Middle frontal gyrus (tissue), 1 donor: Measurements from ENCODE around the gene CD207.
"Not testable (repeated sequence)": the region's sequence is repeated elsewhere in the genome, so short reads cannot be mapped to it uniquely, and the experiment has no call there.

Source experiments
- DNase-seq: peaks from one replicate; pipeline ENCODE4 v3.0.0-alpha.2; 2015; ENCODE audit warnings: low spot score; ENCODE audit errors: extremely low spot score

CD207 gene

GRCh38 chr2:70829916-70830315 is 5.7 kb downstream of the CD207 start:
- DNase-seq, result no peak

- no peak for DNase-seq
Observed at GRCh38 chr2:70828914-70829824, 6.4 kb downstream of the CD207 start.

- no peak for DNase-seq
Observed at GRCh38 chr2:70828115-70828514, 7.5 kb downstream of the CD207 start.

- DNase-seq, result no peak
Observed at GRCh38 chr2:70827388-70827787, 8.2 kb downstream of the CD207 start.

GRCh38 chr2:70826696-70827350 is 8.8 kb downstream of the CD207 start:
- no peak for DNase-seq

GRCh38 chr2:70823249-70823648 is 12.4 kb downstream of the CD207 start:
- no peak for DNase-seq

- DNase-seq, result no peak
Observed at GRCh38 chr2:70822843-70823242, 12.8 kb downstream of the CD207 start.

- no peak for DNase-seq
Observed at GRCh38 chr2:70820499-70820898, 15.1 kb downstream of the CD207 start, which contains the start of gene CLEC4F. CLEC4F (minus strand) TSS chr2:70820599; CDS start chr2:70820523, 76 bp downstream.

GRCh38 chr2:70817284-70817954 is 18.2 kb downstream of the CD207 start:
- DNase-seq, result no peak

GRCh38 chr2:70816726-70817125 is 18.9 kb downstream of the CD207 start:
- DNase-seq, result no peak

- no peak for DNase-seq
Observed at GRCh38 chr2:70808983-70809958, 26.3 kb downstream of the CD207 start.

- DNase-seq, result no peak
Observed at GRCh38 chr2:70807828-70808118, 27.8 kb downstream of the CD207 start.

GRCh38 chr2:70807102-70807827 is 28.4 kb downstream of the CD207 start:
- no peak for DNase-seq

GRCh38 chr2:70806620-70807019 is 29.0 kb downstream of the CD207 start:
- DNase-seq, result no peak

GRCh38 chr2:70806013-70806412 is 29.6 kb downstream of the CD207 start:
- DNase-seq, result no peak

GRCh38 chr2:70801607-70802263 is 33.9 kb downstream of the CD207 start:
- DNase-seq, result no peak

- no peak for DNase-seq
Observed at GRCh38 chr2:70799706-70800105, 35.9 kb downstream of the CD207 start.

GRCh38 chr2:70797996-70798395 is 37.6 kb downstream of the CD207 start:
- DNase-seq, result not testable (repeated sequence)

GRCh38 chr2:70797506-70797905 is 38.1 kb downstream of the CD207 start:
- DNase-seq, result no peak

- no peak for DNase-seq
Observed at GRCh38 chr2:70796262-70796661, 39.4 kb downstream of the CD207 start.
